Left cardiac atrium (tissue), 4 donors: ENCODE measurements around the gene SPTLC1. TPM values are rescaled to one million over a fixed set of nuclear protein-coding genes. Genes with fewer than 3 reads are reported as not detected.
"Not testable (repeated sequence)": the region's sequence is repeated elsewhere in the genome, so short reads cannot be mapped to it uniquely, and the experiment has no call there.

Source experiments
- ATAC-seq, 2 donors: fragments of 200-7000 bp; cut with Tn5 transposase; one replicate each; pipeline ENCODE4 v1.9.1; 2020; ENCODE audit warnings: mild to moderate bottlenecking in 2 of 2, moderate library complexity in 2 of 2
- DNase-seq: peaks from one replicate; pipeline ENCODE4 v3.0.0-alpha.2; 2020
- intact Hi-C, 2 donors: fragments of 100-400 bp; cut with DNase I; formaldehyde crosslinking; loops; one replicate each; pipeline versions ENCODE4 v1.14.1 to v1.15.1; 2022 to 2023
- total RNA-seq, 2 donors: library from RNA; stranded (reverse); fragmentation: NEBNext Ultra II Directional; extraction: Animal tissue kit (Norgen Biotek cat#: 25700); gene quantifications; one replicate each; pipeline ENCODE4 v1.2.1, GENCODE V29; 2021
- donor health status: DM: no; HTN: yes; CAD: no.
- donor health status: DM: no; HTN: yes; CAD: no; lungs with severe emphysema.
- donor health status: DM: yes; HTN: yes; CAD: no.
- donor health status: Dilated cardiomyopathy.

Gene SPTLC1
- total RNA-seq, 2 donors from 2014 or later: 29.9 to 31.6 TPM

DNA sequence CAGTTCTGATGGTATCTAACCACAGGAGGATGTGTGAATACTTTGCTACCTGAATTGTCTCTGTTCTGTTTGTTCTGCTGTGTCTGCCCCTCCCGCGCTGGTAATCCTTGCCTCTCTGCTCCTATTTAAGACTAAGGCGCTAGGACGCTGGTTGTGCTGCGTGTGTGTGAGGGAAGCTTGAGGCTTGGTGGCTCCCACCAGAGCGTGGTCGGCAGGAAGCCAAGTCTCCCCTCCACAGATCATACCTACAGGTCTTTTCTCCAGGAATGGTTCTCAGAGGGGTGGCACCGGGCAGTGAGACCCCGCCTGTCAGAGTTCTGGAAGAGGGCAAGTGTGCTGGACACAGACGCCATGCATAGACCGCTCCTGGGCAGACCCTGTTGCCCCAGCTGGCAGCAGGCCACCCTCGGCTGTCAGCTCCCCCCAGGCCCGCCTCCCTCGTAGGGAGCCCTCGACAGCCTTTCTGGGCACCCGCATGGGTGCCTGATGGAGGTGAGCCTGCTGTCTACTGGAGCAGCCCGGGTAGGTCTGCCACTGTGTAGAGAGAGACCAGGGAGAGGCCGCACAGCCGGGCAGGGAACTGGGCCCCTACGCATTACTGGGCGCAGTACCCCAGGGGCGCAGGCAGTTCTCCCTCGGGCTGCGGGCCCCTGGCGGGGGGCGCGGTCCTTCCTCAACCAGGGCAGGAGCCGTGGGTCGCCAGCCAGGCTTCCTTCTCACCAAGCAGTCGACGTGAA lies 111.7 kb downstream of the SPTLC1 start:
- DNase-seq: no peak
- intact Hi-C loops: no loop called here
- no peak for ATAC-seq

DNA sequence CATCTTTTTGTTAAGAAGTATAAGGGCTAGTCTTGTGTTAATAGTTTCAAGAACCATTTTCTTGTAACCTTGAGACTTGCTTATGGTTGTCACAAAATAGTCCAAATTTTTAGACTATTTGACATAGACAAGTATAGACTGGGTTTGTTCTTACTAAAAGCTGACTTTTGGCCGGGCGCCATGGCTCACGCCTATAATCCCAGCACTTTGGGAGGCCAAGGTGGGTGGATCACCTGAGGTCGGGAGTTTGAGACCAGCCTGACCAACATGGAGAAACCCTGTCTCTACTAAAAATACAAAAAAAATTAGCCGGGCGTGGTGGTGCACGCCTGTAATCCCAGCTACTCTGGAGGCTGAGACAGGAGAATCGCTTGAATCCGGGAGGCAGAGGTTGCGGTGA lies 113.3 kb downstream of the SPTLC1 start:
- ATAC-seq, intact Hi-C loops, DNase-seq: not testable (repeated sequence)

DNA sequence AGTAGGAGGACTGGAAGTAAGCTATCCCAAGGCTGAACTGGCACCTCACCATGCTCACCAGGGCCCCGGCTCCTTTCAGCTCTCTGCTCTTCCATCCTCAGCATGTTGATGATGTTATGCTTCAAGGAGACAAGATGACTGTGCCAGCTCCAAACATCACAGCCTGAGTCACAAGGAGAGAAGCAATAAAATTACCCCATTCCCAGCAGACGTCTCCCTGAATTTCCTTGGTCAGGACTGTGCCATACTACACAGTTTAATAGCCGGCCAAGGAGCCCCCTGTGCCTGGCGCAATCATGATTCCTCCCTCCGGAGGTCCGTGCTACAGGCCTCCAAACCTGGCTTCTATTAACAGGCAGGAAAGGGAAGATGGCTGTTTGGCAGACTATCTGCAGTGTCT lies 114.0 kb downstream of the SPTLC1 start:
- no peak for ATAC-seq
- intact Hi-C loops: no loop called here
- DNase-seq: no peak

DNA sequence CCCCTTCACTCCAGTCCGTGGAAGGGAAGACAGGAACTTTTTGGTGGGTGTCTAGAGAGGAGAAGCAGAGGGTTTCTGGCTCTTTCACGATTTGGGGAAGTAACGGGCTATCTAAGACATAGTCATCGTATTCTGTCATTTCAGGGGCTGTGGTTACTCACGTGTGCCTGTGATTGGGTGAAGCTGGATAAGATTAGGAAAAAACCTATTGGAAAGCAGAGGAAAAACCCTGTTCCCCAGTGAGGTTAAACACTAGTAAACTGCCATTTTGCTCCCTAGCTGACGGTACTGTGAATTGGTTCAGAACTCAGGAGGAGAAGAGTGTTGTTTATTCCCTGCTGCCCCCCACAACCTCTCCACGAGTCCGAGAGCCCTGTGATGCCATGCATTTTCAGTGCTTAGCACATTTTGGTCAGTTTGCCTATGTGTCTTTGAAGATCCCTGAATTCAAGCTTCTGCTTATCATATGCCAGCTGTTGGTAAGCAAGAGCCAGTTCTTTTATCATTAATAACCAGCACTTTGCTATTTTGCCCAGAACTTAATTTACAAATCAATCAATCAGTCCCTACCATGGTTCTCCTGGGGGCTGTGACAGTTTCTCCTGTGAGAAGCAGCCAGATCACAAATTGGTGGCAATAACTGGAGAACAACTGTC lies 120.1 kb downstream of the SPTLC1 start:
- ATAC-seq (no peak), DNase-seq (no peak)
- intact Hi-C loops: no loop called here

DNA sequence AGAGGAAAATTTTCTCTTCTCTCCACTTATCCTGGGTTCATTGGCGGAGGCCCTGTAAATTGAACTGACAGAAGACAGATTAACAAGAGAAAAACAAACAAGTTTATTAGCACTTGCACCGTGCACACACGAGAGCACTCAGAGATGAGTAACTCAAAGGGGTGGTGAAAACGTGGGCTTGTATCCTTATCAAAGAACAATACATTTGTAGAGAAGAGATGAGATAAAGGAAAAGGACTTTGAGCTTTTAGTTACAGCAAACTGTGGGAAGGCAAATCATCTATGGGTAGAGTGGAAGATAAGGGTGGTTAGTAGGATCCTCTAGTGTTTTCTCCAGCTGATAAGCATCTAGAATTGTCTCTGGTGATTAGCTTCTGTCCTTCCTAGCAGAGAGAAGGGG lies 120.8 kb downstream of the SPTLC1 start:
- intact Hi-C loops: no loop called here
- DNase-seq: no peak

DNA sequence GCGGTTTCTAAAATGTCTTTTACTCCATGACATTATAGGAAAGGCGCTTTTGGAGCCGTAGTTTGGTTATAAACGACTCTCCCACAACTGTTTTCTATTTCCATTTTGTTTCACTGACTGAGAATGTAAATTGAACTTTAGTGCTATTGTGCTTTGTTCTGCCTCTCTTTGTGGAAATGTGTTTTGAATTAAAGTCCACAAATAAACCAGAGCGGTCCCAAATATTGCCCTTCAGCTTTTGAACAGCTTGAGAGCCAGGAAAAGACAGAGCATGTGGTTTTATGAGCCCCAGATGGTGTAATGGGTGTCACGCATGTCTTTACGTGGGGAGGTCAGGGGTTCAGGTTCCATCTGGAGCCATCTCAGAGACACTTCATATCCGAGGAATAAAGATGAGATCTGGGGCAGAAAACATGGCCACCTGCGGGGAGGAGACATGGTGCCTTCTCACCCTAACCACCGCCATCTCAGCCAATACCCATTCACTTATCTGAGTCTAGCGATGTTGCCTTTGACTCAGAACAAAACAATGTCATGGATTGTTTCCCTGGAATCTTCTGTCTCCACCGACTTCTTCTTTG lies 122.7 kb downstream of the SPTLC1 start:
- DNase-seq (no peak), ATAC-seq (no peak)
- intact Hi-C loops: no loop called here

More for the DNA sequence above, 120.8 kb downstream of the SPTLC1 start:
- ATAC-seq: no peak

DNA sequence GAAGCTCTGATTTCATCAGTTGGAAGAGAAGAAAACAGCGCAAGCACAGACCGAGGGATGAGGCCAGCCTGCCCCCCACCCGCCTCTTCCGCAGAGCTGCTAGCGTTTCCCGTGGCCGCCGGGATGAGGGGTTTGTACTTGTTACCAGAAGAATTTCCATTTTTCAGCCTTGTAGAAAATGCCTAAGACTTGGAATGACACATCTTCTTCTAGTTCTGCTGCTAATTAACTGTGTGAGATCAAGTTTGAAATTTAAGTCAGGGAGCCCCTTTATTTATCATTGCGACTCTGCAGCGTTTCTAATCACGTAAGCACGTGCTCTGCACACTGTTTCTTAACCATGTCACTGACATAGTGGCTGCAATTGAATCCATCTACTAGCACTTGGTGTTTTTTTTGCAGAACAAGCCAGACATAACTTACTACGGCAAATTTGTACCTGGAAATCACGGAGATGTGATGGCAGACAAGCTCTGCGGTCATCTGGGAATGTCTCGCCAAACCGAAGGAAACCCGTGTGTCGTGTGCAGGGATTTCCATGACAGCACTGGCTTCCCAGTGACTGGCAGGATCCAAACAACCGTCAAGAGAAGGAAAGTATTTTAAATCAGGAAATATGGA lies 123.4 kb downstream of the SPTLC1 start:
- intact Hi-C loops: no loop called here
- no peak for DNase-seq
- ATAC-seq: no peak

DNA sequence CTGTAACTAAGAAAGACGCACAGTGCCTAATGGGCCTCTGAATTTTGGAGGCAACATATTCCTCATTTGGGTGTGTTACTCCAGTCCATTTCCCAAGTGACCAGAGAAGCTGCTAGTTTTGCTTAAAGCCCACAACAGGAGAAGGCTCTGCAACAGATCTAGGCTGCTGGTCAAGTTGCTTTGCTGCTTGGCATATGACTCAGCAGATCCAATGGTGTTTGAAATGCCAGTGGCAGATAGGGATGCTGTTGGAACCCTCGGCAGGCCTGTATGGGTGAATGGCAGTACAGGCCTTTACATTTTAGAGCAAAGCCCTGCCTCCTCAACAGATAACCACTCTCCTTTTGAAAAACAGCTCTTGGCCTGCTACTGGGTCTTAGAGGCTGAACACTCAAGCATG lies 129.0 kb downstream of the SPTLC1 start:
- DNase-seq: no peak
- intact Hi-C loops: no loop called here
- no peak for ATAC-seq

DNA sequence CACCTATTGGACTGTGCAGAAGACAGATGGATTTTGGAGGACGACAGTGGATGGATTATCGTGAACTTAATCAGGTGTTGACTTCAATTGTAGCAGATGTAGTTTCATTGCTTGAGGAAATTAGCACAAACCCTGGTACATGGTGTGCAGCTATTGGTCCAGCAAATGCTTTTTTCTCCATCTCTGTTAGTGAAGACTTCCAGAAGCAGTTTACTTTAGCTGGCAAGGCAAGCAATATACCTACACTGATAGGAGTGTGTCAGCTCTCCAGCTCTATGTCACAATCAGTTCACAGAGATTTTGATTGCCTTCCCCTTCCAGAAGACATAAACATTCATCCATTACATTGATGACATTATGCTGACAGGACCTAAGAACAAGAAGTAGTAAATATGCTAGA lies 129.5 kb downstream of the SPTLC1 start:
- DNase-seq: no peak
- ATAC-seq: no peak
- intact Hi-C loops: no loop called here

Other genes with a start within 250 kb of the SPTLC1 start
- gene ROR2, start 165.2 kb downstream of the SPTLC1 start, total RNA-seq: 10 to 100 TPM; 18.0 to 25.4 TPM
- 10 to 100 TPM; 50.4 to 73.3 TPM for gene IARS1, start 178.3 kb upstream of the SPTLC1 start, total RNA-seq
- 10 to 100 TPM; 13.3 to 17.6 TPM for gene NOL8, start 209.9 kb upstream of the SPTLC1 start, total RNA-seq
- gene CENPP, start 210.5 kb upstream of the SPTLC1 start, total RNA-seq: 1 to 10 TPM; 1.9 to 3.2 TPM